ENCODE results near the gene SYNDIG1L. TPM values are rescaled to one million over a fixed set of nuclear protein-coding genes. Genes with fewer than 3 reads are reported as not detected.

SYNDIG1L gene
- polyA plus RNA-seq, 1 donor from 2014 or later: 2.0 TPM

- no peak overlapping the region for H3K9ac ChIP-seq (ENCODE audit: low read length)
- no peaks in the 10 kb centered on the region for H3K9me3 ChIP-seq (ENCODE audit: low read length)
- H3K79me2 ChIP-seq (replicated peaks; ENCODE audit: insufficient read depth, low read length): no peaks in the 10 kb centered on the region
- no peak overlapping the region for H3K4me3 ChIP-seq (ENCODE audit: low read length)
- no peak overlapping the region for H3K27ac ChIP-seq (ENCODE audit: low read length)
- no peaks in the 10 kb centered on the region for H4K20me1 ChIP-seq (ENCODE audit: insufficient read depth)
- H3K4me2 ChIP-seq (ENCODE audit: low read length): no peak overlapping the region
- no peaks in the 10 kb centered on the region for H3K27me3 ChIP-seq (ENCODE audit: insufficient read depth, low read depth, low read length)
- TF ChIP-seq RAD21 (conservative IDR thresholded peaks at IDR 0.05) (no peak), TAF1 (IDR thresholded peaks at IDR 0.05; ENCODE audit: low read depth) (no peak), SMC3 (conservative IDR thresholded peaks at IDR 0.05; ENCODE audit: poor library complexity) (no peak), MXI1 (conservative IDR thresholded peaks at IDR 0.05; ENCODE audit: poor library complexity, severe bottlenecking) (no peak), EP300 (conservative IDR thresholded peaks at IDR 0.05; ENCODE audit: poor library complexity, severe bottlenecking) (no peak)
- no peaks in the 10 kb centered on the region for H3K36me3 ChIP-seq (ENCODE audit: insufficient read depth, low read length)
- no peaks in the 10 kb centered on the region for H3K9me2 ChIP-seq (ENCODE audit: insufficient read depth, low read length)
- H3F3A ChIP-seq (ENCODE audit: insufficient read depth, low read length, poor library complexity, severe bottlenecking): no peaks in the 10 kb centered on the region
- H2AFZ ChIP-seq (ENCODE audit: low read depth, low read length): no peak overlapping the region
Measured at GRCh38 chr14:74469548-74470518, 43.8 kb upstream of the SYNDIG1L start.

- Histone ChIP-seq H3K79me2 (replicated peaks; ENCODE audit: insufficient read depth, low read length) (no peaks in the 10 kb centered on the region), H3K9me2 (ENCODE audit: insufficient read depth, low read length) (no peaks in the 10 kb centered on the region)
Measured at GRCh38 chr14:74468513-74468912, 42.5 kb upstream of the SYNDIG1L start.

GRCh38 chr14:74465335-74465734 is 39.3 kb upstream of the SYNDIG1L start:
- Histone ChIP-seq H3K36me3 (ENCODE audit: insufficient read depth, low read length) (no peaks in the 10 kb centered on the region), H3K9me2 (ENCODE audit: insufficient read depth, low read length) (no peaks in the 10 kb centered on the region), H3F3A (ENCODE audit: insufficient read depth, low read length, poor library complexity, severe bottlenecking) (no peaks in the 10 kb centered on the region), H3K4me3 (ENCODE audit: low read length) (no peak overlapping the region), H3K9ac (ENCODE audit: low read length) (no peak overlapping the region), H3K9me3 (ENCODE audit: low read length) (no peaks in the 10 kb centered on the region), H4K20me1 (ENCODE audit: insufficient read depth) (no peaks in the 10 kb centered on the region), H3K27me3 (ENCODE audit: insufficient read depth, low read depth, low read length) (no peaks in the 10 kb centered on the region), H3K79me2 (replicated peaks; ENCODE audit: insufficient read depth, low read length) (no peaks in the 10 kb centered on the region), H3K4me2 (ENCODE audit: low read length) (no peak overlapping the region), H2AFZ (ENCODE audit: low read depth, low read length) (no peak overlapping the region), H3K27ac (ENCODE audit: low read length) (no peak overlapping the region)
- TF ChIP-seq MXI1 (conservative IDR thresholded peaks at IDR 0.05; ENCODE audit: poor library complexity, severe bottlenecking): no peak
- no peak for TF ChIP-seq RAD21 (conservative IDR thresholded peaks at IDR 0.05)
- TF ChIP-seq TAF1 (IDR thresholded peaks at IDR 0.05; ENCODE audit: low read depth): no peak
- no peak for TF ChIP-seq REST (IDR thresholded peaks at IDR 0.05; ENCODE audit: borderline replicate concordance)
- TF ChIP-seq CTCF (IDR thresholded peaks at IDR 0.05; ENCODE audit: poor library complexity, severe bottlenecking): no peak
- no peak for TF ChIP-seq SMC3 (conservative IDR thresholded peaks at IDR 0.05; ENCODE audit: poor library complexity)
- TF ChIP-seq EZH2 (IDR thresholded peaks at IDR 0.05; ENCODE audit: borderline replicate concordance, insufficient read depth, low read length, poor library complexity, severe bottlenecking): no peak
- no peak for TF ChIP-seq EP300 (conservative IDR thresholded peaks at IDR 0.05; ENCODE audit: poor library complexity, severe bottlenecking)

More at GRCh38 chr14:74468513-74468912, 42.5 kb upstream of the SYNDIG1L start:
- no peaks in the 10 kb centered on the region for H4K20me1 ChIP-seq (ENCODE audit: insufficient read depth)
- no peaks in the 10 kb centered on the region for H3F3A ChIP-seq (ENCODE audit: insufficient read depth, low read length, poor library complexity, severe bottlenecking)
- TF ChIP-seq EP300 (conservative IDR thresholded peaks at IDR 0.05; ENCODE audit: poor library complexity, severe bottlenecking) (no peak), CTCF (IDR thresholded peaks at IDR 0.05; ENCODE audit: poor library complexity, severe bottlenecking) (no peak), MXI1 (conservative IDR thresholded peaks at IDR 0.05; ENCODE audit: poor library complexity, severe bottlenecking) (no peak), POLR2AphosphoS5 (IDR thresholded peaks at IDR 0.05) (no peak), TAF1 (IDR thresholded peaks at IDR 0.05; ENCODE audit: low read depth) (no peak), EZH2 (IDR thresholded peaks at IDR 0.05; ENCODE audit: borderline replicate concordance, insufficient read depth, low read length, poor library complexity, severe bottlenecking) (no peak)
- no peak overlapping the region for H3K27ac ChIP-seq (ENCODE audit: low read length)
- no peaks in the 10 kb centered on the region for H3K27me3 ChIP-seq (ENCODE audit: insufficient read depth, low read depth, low read length)
- H2AFZ ChIP-seq (ENCODE audit: low read depth, low read length): no peak overlapping the region
- no peaks in the 10 kb centered on the region for H3K36me3 ChIP-seq (ENCODE audit: insufficient read depth, low read length)
- no peaks in the 10 kb centered on the region for H3K9me3 ChIP-seq (ENCODE audit: low read length)
- H3K4me3 ChIP-seq (ENCODE audit: low read length): no peak overlapping the region
- no peak overlapping the region for H3K9ac ChIP-seq (ENCODE audit: low read length)
- H3K4me2 ChIP-seq (ENCODE audit: low read length): no peak overlapping the region

Measured in neural cell (in vitro differentiated cells).